Neural progenitor cell (in vitro differentiated cells): ENCODE results near the gene PKD1. TPM values are rescaled to one million over a fixed set of nuclear protein-coding genes. Genes with fewer than 3 reads are reported as not detected.

Source experiments
- DNase-seq: peaks from one replicate; pipeline ENCODE4 v3.0.0-alpha.2; 2016; ENCODE audit warnings: low spot score
- H2AFZ ChIP-seq: fragments of 200-600 bp; sonication (generic); replicated peaks from 2 replicates; pipeline ENCODE4 v1.6.1; 2016; ENCODE audit warnings: antibody characterized with exemption
- H3F3A ChIP-seq: fragments of 200-600 bp; sonication (generic); 2 replicates; pipeline ENCODE4 v1.6.1; 2016; ENCODE audit warnings: antibody characterized with exemption, low read depth
- H3K27ac ChIP-seq: fragments of 200-600 bp; sonication (generic); 2 replicates; pipeline ENCODE4 v1.5.1; 2016; ENCODE audit warnings: mild to moderate bottlenecking
- H3K27me3 ChIP-seq: fragments of 200-600 bp; sonication (generic); 2 replicates; pipeline ENCODE4 v1.6.1; 2016; ENCODE audit warnings: mild to moderate bottlenecking, moderate library complexity
- H3K36me3 ChIP-seq: fragments of 200-600 bp; sonication (generic); 2 replicates; pipeline ENCODE4 v1.5.1; 2016
- H3K4me1 ChIP-seq: fragments of 200-600 bp; sonication (generic); 2 replicates; pipeline ENCODE4 v1.6.1; 2016; ENCODE audit warnings: mixed run types
- H3K4me2 ChIP-seq: fragments of 200-600 bp; sonication (generic); 2 replicates; pipeline ENCODE4 v1.6.1; 2016
- H3K4me3 ChIP-seq: fragments of 200-600 bp; sonication (generic); 2 replicates; pipeline ENCODE4 v1.5.1; 2016
- H3K79me2 ChIP-seq: fragments of 200-600 bp; sonication (generic); 2 replicates; pipeline ENCODE4 v1.6.1; 2016; ENCODE audit warnings: low read depth
- H3K9ac ChIP-seq: fragments of 200-600 bp; sonication (generic); 2 replicates; pipeline ENCODE4 v1.6.1; 2016
- H3K9me3 ChIP-seq: fragments of 200-600 bp; sonication (generic); 2 replicates; pipeline ENCODE4 v1.5.1; 2016; ENCODE audit warnings: low read depth
- H4K20me1 ChIP-seq: fragments of 200-600 bp; sonication (generic); 2 replicates; pipeline ENCODE4 v1.6.1; 2016; ENCODE audit warnings: low read depth
- H3K27ac Mint-ChIP-seq: 3 replicates; pipeline ENCODE4 v1.8.0; 2021; ENCODE audit warnings: mixed read lengths
- H3K27me3 Mint-ChIP-seq: 2 replicates; pipeline ENCODE4 v1.8.0; 2022; ENCODE audit warnings: low read depth, mild to moderate bottlenecking, inconsistent platforms, moderate library complexity, mixed read lengths; ENCODE audit not compliant: insufficient read depth
- H3K36me3 Mint-ChIP-seq: 3 replicates; pipeline ENCODE4 v1.8.0; 2021; ENCODE audit warnings: mixed read lengths
- H3K4me1 Mint-ChIP-seq: 3 replicates; pipeline ENCODE4 v1.8.0; 2021; ENCODE audit warnings: mixed read lengths
- H3K4me3 Mint-ChIP-seq: 3 replicates; pipeline ENCODE4 v1.8.0; 2021; ENCODE audit warnings: mild to moderate bottlenecking, moderate library complexity, mixed read lengths
- H3K9me3 Mint-ChIP-seq: 3 replicates; pipeline ENCODE4 v1.8.0; 2020; ENCODE audit warnings: mixed read lengths
- CTCF ChIP-seq: fragments of 200-600 bp; sonication (generic); IDR thresholded peaks from 2 replicates; pipeline ENCODE4 v1.5.1; 2017; ENCODE audit warnings: antibody characterized with exemption, mild to moderate bottlenecking
- EZH2 ChIP-seq: fragments of 200-600 bp; sonication (generic); IDR thresholded peaks from 2 replicates; pipeline ENCODE4 v1.6.1; 2017; ENCODE audit warnings: antibody characterized with exemption, mild to moderate bottlenecking, moderate library complexity
- EZH2phosphoT487 ChIP-seq: fragments of 200-600 bp; sonication (generic); IDR thresholded peaks from 2 replicates; pipeline ENCODE4 v1.6.1; 2017; ENCODE audit warnings: antibody characterized with exemption
- total RNA-seq: library from RNA; depleted of rRNA; stranded (reverse); fragments of >200 nt; gene quantifications from 2 replicates; pipeline ENCODE4 v1.2.3, GENCODE V29; 2015; ENCODE audit warnings: low replicate concordance

Gene PKD1
- total RNA-seq, 1 donor from 2014 or later, result 16.9 TPM

- no peak overlapping the region for H3K27ac Mint-ChIP-seq
- H3K4me3 Mint-ChIP-seq, result no peak overlapping the region
- no peaks in the 10 kb centered on the region for H3K9me3 ChIP-seq
- no peak for DNase-seq
- no peak overlapping the region for H2AFZ ChIP-seq
- H3K79me2 ChIP-seq, result no peaks in the 10 kb centered on the region
- H3K36me3 Mint-ChIP-seq, result peaks cover 6% of the 10 kb centered on the region
- TF ChIP-seq CTCF (no peak), EZH2 (no peak), EZH2phosphoT487 (no peak)
- H3F3A ChIP-seq, result peaks cover 3% of the 10 kb centered on the region
- H4K20me1 ChIP-seq, result peaks cover 13% of the 10 kb centered on the region
- H3K4me1 Mint-ChIP-seq, result peaks cover 3% of the 10 kb centered on the region
- no peaks in the 10 kb centered on the region for H3K27me3 ChIP-seq
- H3K4me2 ChIP-seq, result no peak overlapping the region
- H3K27me3 Mint-ChIP-seq, result peaks cover 7% of the 10 kb centered on the region
- no peak overlapping the region for H3K9ac ChIP-seq
- peaks cover 4% of the 10 kb centered on the region for H3K4me1 ChIP-seq
- no peaks in the 10 kb centered on the region for H3K36me3 ChIP-seq
- H3K9me3 Mint-ChIP-seq, result no peaks in the 10 kb centered on the region
- H3K4me3 ChIP-seq, result no peak overlapping the region
- H3K27ac ChIP-seq, result no peak overlapping the region
Measured at GRCh38 chr16:2096853-2097595, 38.7 kb downstream of the PKD1 start.

- no peak overlapping the region for H2AFZ ChIP-seq
- TF ChIP-seq EZH2 (no peak), CTCF (no peak), EZH2phosphoT487 (no peak)
- no peaks in the 10 kb centered on the region for H3K79me2 ChIP-seq
- no peak for DNase-seq
- Mint-ChIP-seq H3K4me1 (peaks cover 3% of the 10 kb centered on the region), H3K27me3 (peaks cover 7% of the 10 kb centered on the region), H3K4me3 (no peak overlapping the region), H3K36me3 (peaks cover 5% of the 10 kb centered on the region), H3K27ac (no peak overlapping the region), H3K9me3 (no peaks in the 10 kb centered on the region)
- H3K36me3 ChIP-seq, result no peaks in the 10 kb centered on the region
- no peak overlapping the region for H3K27ac ChIP-seq
- H3K4me2 ChIP-seq, result no peak overlapping the region
- H3K4me1 ChIP-seq, result peaks cover 11% of the 10 kb centered on the region
- no peaks in the 10 kb centered on the region for H3K27me3 ChIP-seq
- H3K4me3 ChIP-seq, result no peak overlapping the region
- H3K9ac ChIP-seq, result no peak overlapping the region
- H3F3A ChIP-seq, result peaks cover 10% of the 10 kb centered on the region
- no peaks in the 10 kb centered on the region for H3K9me3 ChIP-seq
- H4K20me1 ChIP-seq, result peaks cover 20% of the 10 kb centered on the region
Measured at GRCh38 chr16:2095918-2096582, 39.6 kb downstream of the PKD1 start.

- H3K79me2 ChIP-seq, result no peaks in the 10 kb centered on the region
- no peak overlapping the region for H3K4me3 ChIP-seq
- H3K27ac Mint-ChIP-seq, result no peak overlapping the region
- no peak overlapping the region for H3K9ac ChIP-seq
- no peak overlapping the region for H3K27ac ChIP-seq
- no peak overlapping the region for H3K4me3 Mint-ChIP-seq
- peaks cover 5% of the 10 kb centered on the region for H3K36me3 Mint-ChIP-seq
- H3K4me1 Mint-ChIP-seq, result peaks cover 3% of the 10 kb centered on the region
- H3K36me3 ChIP-seq, result no peaks in the 10 kb centered on the region
- H3K9me3 Mint-ChIP-seq, result no peaks in the 10 kb centered on the region
- H3K4me2 ChIP-seq, result no peak overlapping the region
- peaks cover 16% of the 10 kb centered on the region for H3F3A ChIP-seq
- no peaks in the 10 kb centered on the region for H3K27me3 ChIP-seq
- DNase-seq, result no peak
- peaks cover 7% of the 10 kb centered on the region for H3K27me3 Mint-ChIP-seq
- TF ChIP-seq CTCF (no peak), EZH2phosphoT487 (no peak), EZH2 (no peak)
- peaks cover 11% of the 10 kb centered on the region for H3K4me1 ChIP-seq
- peaks cover 25% of the 10 kb centered on the region for H4K20me1 ChIP-seq
- no peaks in the 10 kb centered on the region for H3K9me3 ChIP-seq
- H2AFZ ChIP-seq, result no peak overlapping the region
Measured at GRCh38 chr16:2095315-2095853, 40.3 kb downstream of the PKD1 start.
